GM18951 (cell line): Measurements from ENCODE around the gene GJB2.

Experiments
- POLR2A ChIP-seq: IDR thresholded peaks from 4 replicates; pipeline ENCODE4 v1.6.1; 2011; ENCODE audit warnings: mild to moderate bottlenecking; ENCODE audit not compliant: insufficient read length, insufficient read depth; ENCODE audit errors: extremely low read depth
- in situ Hi-C: fragments of 300-500 bp; cut with MboI; formaldehyde crosslinking; loops from one replicate; pipeline ENCODE4 v1.12.0; 2022; ENCODE audit warnings: low sequenced_read_pairs, mixed read lengths, inconsistent platforms; ENCODE audit not compliant: unreplicated experiment

GJB2 gene

DNA sequence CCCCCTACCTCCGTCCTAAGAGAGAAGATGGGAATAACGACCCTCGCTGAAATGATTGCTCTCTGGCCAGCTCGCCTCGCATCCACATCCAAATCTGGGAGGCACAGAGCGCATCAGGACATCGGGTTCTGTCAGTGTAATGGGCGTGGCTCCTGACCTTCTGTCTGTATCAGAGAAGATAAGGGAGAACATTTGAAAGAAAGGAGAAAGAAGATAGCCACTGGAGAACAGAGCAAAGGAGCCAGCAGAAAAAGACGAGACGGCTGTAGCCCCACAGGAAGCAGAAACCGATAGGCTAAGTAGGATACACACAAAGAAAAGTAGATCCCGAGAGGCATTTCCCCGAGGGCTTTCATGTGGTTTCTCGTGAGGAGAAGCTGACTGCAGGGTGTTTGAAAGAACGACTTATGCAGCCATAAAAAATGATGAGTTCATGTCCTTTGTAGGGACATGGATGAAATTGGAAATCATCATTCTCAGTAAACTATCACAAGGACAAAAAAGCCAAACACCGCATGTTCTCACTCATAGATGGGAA is 14.0 kb upstream of the GJB2 start:
- no peak for TF ChIP-seq POLR2A
- in situ Hi-C loops, result no loop called here

DNA sequence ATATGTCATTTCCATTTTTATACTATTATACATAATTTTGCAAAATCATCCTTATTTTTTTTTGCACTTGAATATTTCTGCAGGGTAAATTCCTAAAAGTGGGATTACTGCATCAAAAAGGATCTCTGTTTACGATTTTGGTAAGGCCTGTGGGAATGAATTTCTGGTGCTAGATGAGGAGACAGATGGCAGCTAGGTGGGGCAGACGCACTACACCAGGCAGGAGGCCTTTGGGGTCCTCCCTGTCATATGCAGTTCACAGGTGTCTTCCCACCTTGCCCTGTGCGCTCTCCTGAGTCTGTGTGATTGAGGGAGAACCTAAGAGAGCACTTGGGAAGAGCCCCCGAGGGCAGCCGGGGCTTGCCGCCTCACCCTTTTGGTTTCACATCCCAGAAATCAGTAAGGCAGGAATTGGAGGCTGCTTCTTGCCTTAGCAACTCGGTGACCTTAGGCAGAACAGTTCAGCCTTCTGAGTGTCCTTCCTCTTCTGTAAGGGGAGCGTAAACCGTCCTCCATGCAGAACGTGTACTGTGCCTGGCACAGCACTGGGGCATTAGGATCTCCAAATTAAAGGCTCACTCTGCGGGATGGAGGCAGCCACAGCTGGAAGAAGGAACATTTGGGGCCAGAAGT is 13.4 kb upstream of the GJB2 start:
- in situ Hi-C loops, result no loop called here
- no peak for TF ChIP-seq POLR2A

DNA sequence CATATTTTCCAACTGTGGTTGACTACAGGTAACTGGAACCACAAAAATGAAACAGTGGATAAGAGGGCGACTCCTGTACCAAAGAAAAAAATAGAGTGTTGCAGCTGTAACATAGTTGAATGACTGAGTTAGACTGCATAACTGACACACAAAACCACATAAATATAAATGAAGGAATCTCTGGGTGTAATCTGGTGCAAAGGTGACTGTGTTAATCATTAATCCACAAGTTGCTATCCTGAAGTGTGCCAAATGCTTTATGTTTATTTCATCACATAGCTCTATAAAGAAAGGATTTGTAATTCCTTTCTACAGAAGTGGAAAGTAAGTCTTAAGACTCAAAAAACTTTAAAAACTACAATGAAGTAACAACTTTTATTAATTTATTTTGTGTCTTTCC is 6.0 kb upstream of the GJB2 start:
- in situ Hi-C loops, result loop anchor here (10.0 to 25.0 kb wide), 2 partner anchors 176 to 614 kb away; no protein-coding TSS in a partner anchor
- no peak for TF ChIP-seq POLR2A

DNA sequence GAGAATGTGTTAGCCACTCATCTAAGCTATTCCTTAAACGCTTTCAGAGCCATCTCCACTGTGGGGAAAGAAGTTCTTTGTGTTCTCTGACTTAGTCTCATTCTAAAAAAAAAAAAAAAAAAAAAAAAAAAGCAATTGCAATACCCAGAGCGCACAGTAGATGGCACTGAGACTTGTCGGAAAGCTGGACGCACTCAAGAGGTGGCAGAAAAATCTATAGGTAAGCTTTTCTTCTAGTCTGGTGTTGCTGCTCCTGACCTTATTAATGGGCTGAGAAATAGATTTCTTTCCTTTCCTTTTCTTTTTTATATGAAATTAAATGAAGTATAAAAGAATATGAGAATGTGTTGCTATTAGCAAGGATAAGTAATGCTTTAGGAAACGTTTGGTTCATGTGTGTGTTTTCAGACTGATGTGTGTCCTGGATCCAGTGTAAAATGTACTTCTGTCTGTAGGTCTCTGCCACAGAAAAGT is 4.7 kb upstream of the GJB2 start:
- no peak for TF ChIP-seq POLR2A
- in situ Hi-C loops, result loop anchor here (10.0 to 25.0 kb wide), 2 partner anchors 177 to 615 kb away; no protein-coding TSS in a partner anchor

DNA sequence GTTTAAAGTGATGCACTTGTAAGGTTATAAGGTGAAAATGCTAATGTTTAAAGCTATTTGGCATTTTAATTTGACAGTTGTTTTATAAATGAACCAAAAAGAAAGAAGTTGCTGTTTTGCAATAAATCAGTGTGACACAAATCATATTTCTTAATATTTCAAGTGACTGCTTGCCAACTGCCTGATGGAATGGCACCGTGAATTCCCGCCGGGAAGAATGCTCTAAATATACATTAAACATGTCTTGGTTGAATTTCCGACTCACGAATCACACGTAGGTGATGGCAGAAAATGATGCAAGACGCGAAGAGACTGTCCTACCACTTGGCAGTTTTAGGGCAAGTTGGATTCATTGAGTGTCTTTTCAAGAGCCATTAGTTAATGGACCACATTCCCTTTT is 3.1 kb upstream of the GJB2 start:
- no peak for TF ChIP-seq POLR2A
- in situ Hi-C loops, result loop anchor here (10.0 to 25.0 kb wide), 2 partner anchors 179 to 616 kb away; no protein-coding TSS in a partner anchor

DNA sequence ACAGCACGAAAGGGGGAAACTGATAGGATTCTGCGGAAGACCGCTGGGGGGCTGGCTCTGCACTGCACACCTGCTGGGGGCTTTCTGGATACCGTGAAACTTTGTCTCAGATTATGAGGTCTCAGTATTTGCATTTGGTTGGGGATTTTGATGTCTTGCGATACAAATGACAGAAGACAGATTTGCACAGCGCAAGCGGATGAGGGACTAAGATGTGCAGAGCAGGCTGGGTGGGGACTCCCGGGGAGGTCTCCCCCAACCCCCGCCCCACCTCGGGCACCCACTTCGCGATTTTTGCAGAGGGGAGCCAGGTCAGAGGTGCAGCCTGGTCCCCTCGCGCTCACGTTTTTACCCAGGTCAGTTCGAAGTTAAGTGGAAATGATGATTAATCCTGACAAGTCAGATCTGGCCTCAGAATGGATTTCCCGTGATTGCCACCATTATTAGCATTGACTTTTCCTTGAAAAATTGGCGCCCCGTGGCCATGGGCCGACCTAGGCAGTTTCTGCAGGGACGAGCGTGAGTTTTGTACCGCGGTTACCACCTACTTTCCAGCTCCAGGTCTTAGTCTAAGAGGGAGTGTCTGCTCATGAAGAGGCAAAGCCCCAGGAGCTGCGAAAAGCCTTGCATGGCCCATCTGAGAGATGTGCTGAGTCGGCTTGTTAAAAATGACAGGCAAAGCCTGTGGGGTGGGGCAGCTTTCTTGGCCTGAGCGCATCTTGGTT is 1.3 kb upstream of the GJB2 start:
- in situ Hi-C loops, result loop anchor here (5.0 to 25.0 kb wide), 3 partner anchors 181 to 733 kb away; no protein-coding TSS in a partner anchor
- TF ChIP-seq POLR2A, result no peak

DNA sequence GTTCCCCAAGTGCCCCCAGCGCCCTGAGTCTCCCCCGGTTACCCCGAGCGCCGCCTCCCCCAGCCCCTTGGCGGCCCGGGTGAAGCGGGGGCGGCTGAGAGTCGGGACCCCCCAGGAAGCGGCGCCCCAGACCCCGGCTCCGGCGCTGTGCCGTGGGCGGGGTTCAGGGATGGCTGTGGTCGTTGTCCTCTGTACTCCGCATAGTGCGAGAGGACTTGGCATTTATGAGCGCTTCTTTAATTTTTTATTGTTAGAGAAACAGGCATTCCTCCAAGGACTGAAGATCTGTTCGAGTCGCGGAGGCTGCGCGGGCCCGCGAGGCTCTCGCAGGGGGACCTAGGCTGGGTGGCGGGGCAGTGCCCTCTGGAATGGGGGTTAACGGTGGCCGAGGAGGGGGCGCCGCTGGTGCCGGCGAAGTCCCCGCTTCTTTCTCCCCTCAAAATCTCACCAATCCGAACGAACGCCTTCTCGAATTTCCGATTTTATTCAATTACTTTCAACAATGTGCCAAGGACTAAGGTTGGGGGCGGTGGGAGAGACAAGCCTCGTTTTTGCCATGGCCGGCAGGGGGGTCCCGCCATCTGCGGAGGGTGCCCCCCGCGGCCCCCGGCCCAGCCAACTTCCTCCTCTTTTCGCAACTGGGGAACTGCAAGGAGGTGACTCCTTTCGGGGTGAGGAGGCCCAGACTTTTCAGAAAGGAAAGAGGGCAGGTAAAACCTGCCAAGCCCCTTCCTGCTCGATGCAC is 596 bp upstream of the GJB2 start:
- TF ChIP-seq POLR2A, result no peak
- in situ Hi-C loops, result loop anchor here (5.0 to 25.0 kb wide), 3 partner anchors 181 to 734 kb away; no protein-coding TSS in a partner anchor

DNA sequence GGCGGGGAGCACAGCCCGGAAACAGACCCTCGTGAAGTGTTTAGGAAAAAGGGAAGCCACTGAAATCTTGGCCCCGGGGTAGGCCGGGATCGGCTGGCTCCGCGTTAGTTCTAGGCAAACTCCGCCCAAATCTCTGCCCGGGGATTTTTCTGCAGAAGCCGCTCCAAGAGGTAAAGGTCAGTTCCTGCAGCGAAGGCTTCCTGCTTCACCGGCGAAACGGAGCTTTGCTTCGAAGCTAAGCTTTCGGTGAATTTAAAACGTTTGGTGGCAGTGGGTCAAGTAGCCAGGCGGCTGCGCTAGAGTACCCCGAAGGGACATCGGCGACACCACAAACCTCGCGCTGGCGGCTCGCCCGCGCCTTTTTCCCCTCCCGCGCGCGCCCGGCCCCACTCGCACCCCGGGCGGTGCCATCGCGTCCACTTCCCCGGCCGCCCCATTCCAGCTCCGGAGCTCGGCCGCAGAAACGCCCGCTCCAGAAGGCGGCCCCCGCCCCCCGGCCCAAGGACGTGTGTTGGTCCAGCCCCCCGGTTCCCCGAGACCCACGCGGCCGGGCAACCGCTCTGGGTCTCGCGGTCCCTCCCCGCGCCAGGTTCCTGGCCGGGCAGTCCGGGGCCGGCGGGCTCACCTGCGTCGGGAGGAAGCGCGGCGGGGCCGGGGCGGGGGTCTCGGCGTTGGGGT is 441 bp downstream of the GJB2 start:
- in situ Hi-C loops, result loop anchor here (5.0 to 25.0 kb wide), 3 partner anchors 183 to 735 kb away; no protein-coding TSS in a partner anchor
- TF ChIP-seq POLR2A, result no peak

DNA sequence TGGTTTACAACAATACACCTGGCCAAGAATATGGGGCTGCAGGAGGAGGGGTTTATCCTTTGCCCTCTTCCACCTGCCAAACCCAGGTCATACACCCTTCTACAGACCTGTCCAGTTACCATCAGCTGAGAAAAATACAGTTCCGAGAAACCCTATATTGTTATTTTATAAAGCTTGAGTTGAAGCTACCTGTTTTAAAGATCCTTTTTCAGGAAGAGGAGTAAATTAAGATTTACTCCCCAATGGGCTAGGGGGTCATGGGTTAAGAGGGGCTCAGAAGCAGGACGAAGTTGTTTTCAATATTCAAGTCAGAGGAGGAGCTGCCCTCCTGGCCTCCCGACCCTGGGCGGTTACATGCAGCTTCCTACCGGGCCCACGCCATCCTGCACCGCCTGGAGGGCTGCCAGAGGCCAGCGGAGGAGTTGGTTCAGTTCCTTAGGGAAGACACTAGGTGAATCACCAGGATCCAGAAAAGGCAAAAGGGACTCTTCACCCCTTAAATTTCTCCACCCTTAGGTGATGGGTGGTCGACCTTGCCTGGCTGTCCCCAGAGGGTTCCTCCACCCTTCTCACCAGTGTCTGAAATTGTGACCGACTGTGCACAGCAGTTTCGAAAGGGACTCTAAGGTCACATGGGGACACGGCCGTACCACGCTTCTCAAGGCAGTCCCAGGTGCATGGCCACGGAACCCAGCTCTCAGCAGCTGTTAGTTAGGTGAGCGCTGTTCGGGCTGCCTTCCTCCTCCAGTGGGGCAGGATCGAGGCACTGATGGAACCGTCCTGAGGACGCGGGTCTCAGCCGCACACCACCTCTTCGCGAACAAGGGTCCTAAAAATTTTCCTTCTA is 1.2 kb downstream of the GJB2 start:
- TF ChIP-seq POLR2A, result no peak
- in situ Hi-C loops, result loop anchor here (5.0 to 25.0 kb wide), 3 partner anchors 183 to 736 kb away; no protein-coding TSS in a partner anchor

DNA sequence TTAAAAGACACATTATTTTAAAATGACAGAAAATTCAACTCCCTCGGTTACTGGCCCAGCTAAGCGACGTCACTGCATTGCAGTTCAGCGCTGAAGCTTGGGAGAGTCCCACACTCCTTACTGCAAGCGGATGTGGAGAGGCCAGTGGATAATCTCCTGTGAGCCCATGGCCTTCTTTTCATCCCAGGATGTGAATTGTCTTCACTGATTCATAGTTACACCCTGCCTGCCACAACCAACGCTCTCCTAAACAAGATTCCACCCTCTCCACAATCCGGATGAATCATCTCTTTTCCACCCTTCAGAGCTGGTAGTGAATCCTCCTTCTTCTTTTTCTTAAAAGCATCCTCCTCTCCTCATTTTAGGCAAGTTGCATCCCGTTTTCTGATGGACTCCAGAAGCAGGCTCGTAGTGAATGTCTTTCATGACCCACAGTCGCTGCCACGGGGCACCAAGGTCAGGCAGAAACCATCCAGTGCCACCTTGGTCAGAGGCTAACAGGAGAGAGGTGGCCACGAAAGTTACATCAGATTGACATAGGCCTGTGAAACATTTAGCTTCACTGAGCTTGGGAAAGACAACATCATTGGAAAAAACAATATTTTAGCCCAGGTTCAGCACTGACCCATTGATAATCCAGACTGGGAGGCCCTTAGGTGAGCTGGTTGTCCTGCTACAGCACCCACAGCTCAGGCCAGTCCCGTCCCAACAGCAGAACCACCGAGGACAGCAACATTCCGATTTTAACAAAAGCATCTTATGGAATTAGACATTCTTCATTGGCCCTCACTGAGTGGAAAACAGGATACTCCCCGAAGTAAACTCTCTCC is 2.0 kb downstream of the GJB2 start:
- in situ Hi-C loops, result loop anchor here (5.0 to 25.0 kb wide), 3 partner anchors 184 to 737 kb away; no protein-coding TSS in a partner anchor

DNA sequence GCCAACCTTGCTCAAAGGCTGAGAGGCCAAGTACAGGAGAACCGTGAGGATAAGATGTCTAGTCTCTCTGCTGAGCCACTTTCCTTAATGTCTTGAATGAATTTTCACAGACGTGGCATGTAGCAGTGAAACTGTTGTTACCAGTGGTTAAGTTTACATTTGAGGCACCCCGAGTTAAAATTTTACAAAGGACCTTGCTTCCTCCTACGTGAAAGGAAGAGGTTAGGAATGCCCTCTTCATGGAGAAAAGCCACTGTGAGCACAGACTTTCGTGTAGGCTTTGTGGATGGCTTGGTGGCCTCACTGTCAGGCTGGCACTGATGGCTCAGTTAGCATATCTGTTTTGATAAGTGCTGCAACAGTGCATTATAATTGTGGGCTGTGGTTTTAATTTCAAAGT is 2.7 kb downstream of the GJB2 start:
- TF ChIP-seq POLR2A, result no peak
- in situ Hi-C loops, result loop anchor here (5.0 to 25.0 kb wide), 3 partner anchors 185 to 737 kb away; no protein-coding TSS in a partner anchor

More for the DNA sequence above, 2.0 kb downstream of the GJB2 start:
- no peak for TF ChIP-seq POLR2A
